Keratinocyte (primary cell): ENCODE results near the gene SENP5.

Experiments used
- EZH2 ChIP-seq: IDR thresholded peaks from one replicate; pipeline ENCODE4 v1.6.1; 2012; ENCODE audit warnings: inconsistent platforms, mild to moderate bottlenecking, low read length, moderate library complexity
- TF ChIP-seq, protein P1 (sequence below), 3 experiments: IDR thresholded peaks in 1 of 3; conservative IDR thresholded peaks in 1 of 3; optimal IDR thresholded peaks in 1 of 3; 2 replicates in 2 of 3; 3 replicates in 1 of 3; pipeline versions ENCODE3 to v1.5.1; 2011; ENCODE audit warnings: low read length in 3 of 3, mild to moderate bottlenecking in 3 of 3, moderate library complexity in 2 of 3, control low read depth in 1 of 3, inconsistent platforms in 1 of 3; ENCODE audit not compliant: insufficient read depth in 2 of 3; ENCODE audit errors: extremely low read depth in 1 of 3

DNA sequence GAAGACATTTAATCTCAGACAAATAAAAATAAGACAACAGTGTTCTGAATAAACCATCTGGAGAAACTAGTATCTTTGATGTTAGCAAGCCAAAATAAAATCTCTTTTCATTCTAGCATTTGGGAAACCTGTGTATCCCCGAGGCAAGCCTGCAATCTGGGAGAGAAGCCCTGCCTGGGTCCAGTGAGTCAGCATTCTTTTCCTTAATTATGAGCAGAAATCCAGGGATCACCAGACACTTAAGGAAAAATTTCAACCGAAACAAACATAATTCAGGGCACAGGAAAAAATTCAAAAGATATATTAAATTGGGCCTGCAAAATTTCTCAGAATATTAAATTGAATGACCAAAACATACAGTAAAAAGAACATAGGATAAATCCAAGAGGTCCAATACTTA, 70.4 kb downstream of the SENP5 start:
- TF ChIP-seq, protein P1, sequence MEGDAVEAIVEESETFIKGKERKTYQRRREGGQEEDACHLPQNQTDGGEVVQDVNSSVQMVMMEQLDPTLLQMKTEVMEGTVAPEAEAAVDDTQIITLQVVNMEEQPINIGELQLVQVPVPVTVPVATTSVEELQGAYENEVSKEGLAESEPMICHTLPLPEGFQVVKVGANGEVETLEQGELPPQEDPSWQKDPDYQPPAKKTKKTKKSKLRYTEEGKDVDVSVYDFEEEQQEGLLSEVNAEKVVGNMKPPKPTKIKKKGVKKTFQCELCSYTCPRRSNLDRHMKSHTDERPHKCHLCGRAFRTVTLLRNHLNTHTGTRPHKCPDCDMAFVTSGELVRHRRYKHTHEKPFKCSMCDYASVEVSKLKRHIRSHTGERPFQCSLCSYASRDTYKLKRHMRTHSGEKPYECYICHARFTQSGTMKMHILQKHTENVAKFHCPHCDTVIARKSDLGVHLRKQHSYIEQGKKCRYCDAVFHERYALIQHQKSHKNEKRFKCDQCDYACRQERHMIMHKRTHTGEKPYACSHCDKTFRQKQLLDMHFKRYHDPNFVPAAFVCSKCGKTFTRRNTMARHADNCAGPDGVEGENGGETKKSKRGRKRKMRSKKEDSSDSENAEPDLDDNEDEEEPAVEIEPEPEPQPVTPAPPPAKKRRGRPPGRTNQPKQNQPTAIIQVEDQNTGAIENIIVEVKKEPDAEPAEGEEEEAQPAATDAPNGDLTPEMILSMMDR (optimal IDR thresholded peaks at IDR 0.05 in 1 of 3, IDR thresholded peaks at IDR 0.05 in 1 of 3, conservative IDR thresholded peaks at IDR 0.05 in 1 of 3; ENCODE audit: extremely low read depth in 1 of 3, insufficient read depth in 2 of 3, low read length in 3 of 3) = no peak
- TF ChIP-seq EZH2 = no peak
